Urothelium cell line (cell line): ENCODE data around the gene SOCS7.
"Not testable (repeated sequence)": the region's sequence is repeated elsewhere in the genome, so short reads cannot be mapped to it uniquely, and the experiment has no call there.

Experiments
- DNase-seq: peaks from one replicate; pipeline ENCODE4 v3.0.0; 2011; ENCODE audit warnings: low spot score, mixed read lengths
- FAIRE-seq: peaks from 2 replicates; lab custom pipeline; 2011; peaks lifted over from hg19 to GRCh38; lab: Jason Lieb, UNC

Gene SOCS7

GRCh38 chr17:38434178-38434665 is 82.6 kb downstream of the SOCS7 start:
- no peak for FAIRE-seq
- no peak for DNase-seq

- DNase-seq (no peak), FAIRE-seq (no peak)
Observed at GRCh38 chr17:38435795-38436194, 84.2 kb downstream of the SOCS7 start.

GRCh38 chr17:38436386-38436785 is 84.7 kb downstream of the SOCS7 start:
- FAIRE-seq (no peak), DNase-seq (no peak)

GRCh38 chr17:38437313-38437712 is 85.7 kb downstream of the SOCS7 start:
- FAIRE-seq, DNase-seq: not testable (repeated sequence)

- no peak for DNase-seq
- no peak for FAIRE-seq
Observed at GRCh38 chr17:38439436-38439835, 87.8 kb downstream of the SOCS7 start.

GRCh38 chr17:38440614-38441397 is 89.2 kb downstream of the SOCS7 start:
- DNase-seq: no peak
- FAIRE-seq: no peak

- no peak for FAIRE-seq
- no peak for DNase-seq
Observed at GRCh38 chr17:38441429-38442061, 89.9 kb downstream of the SOCS7 start.

- DNase-seq (no peak), FAIRE-seq (no peak)
Observed at GRCh38 chr17:38442548-38442947, 90.9 kb downstream of the SOCS7 start.

GRCh38 chr17:38443356-38444031 is 91.8 kb downstream of the SOCS7 start:
- no peak for DNase-seq
- FAIRE-seq: no peak

GRCh38 chr17:38444151-38444550 is 92.5 kb downstream of the SOCS7 start:
- peak; percentile 78 for DNase-seq
- FAIRE-seq: no peak

GRCh38 chr17:38447502-38448085 is 96.0 kb downstream of the SOCS7 start:
- DNase-seq (no peak), FAIRE-seq (no peak)

- no peak for DNase-seq
- no peak for FAIRE-seq
Observed at GRCh38 chr17:38448208-38448771, 96.6 kb downstream of the SOCS7 start.

- FAIRE-seq: no peak
- peak; percentile 30 for DNase-seq
Observed at GRCh38 chr17:38449364-38449763, 97.7 kb downstream of the SOCS7 start.

- DNase-seq: no peak
- no peak for FAIRE-seq
Observed at GRCh38 chr17:38450557-38451029, 98.9 kb downstream of the SOCS7 start.

GRCh38 chr17:38451030-38451839 is 99.6 kb downstream of the SOCS7 start:
- peak; percentile 88 for DNase-seq
- no peak for FAIRE-seq

- DNase-seq (peak; percentile 85), FAIRE-seq (no peak)
Observed at GRCh38 chr17:38451840-38452529, 100.3 kb downstream of the SOCS7 start.

GRCh38 chr17:38452719-38453118 is 101.1 kb downstream of the SOCS7 start:
- FAIRE-seq (no peak), DNase-seq (no peak)

- FAIRE-seq: no peak
- peak; percentile 68 for DNase-seq
Observed at GRCh38 chr17:38453951-38454421, 102.3 kb downstream of the SOCS7 start.

GRCh38 chr17:38454532-38454931 is 102.9 kb downstream of the SOCS7 start:
- peak; percentile 79 for DNase-seq
- FAIRE-seq: no peak
